Testis (tissue), 2 donors: ENCODE measurements around the gene PRDX4.

Experiments
- CTCF ChIP-seq, 3 experiments: fragments of 450-650 bp in 2 of 3; fragments of 200-600 bp in 1 of 3; sonication (generic) in 1 of 3; IDR thresholded peaks; one replicate each; pipeline ENCODE4 v1.5.1; 2016 to 2019; ENCODE audit warnings: antibody characterized with exemption in 3 of 3, mild to moderate bottlenecking in 2 of 3, moderate library complexity in 1 of 3
- POLR2A ChIP-seq: fragments of 450-650 bp; IDR thresholded peaks from one replicate; pipeline ENCODE4 v1.6.1; 2017; ENCODE audit warnings: antibody characterized with exemption, mild to moderate bottlenecking, moderate library complexity

- TF ChIP-seq CTCF (IDR thresholded peaks at IDR 0.05) (no peak), POLR2A (no peak)
Observed at GRCh38 chrX:23661671-23662070, 5.6 kb upstream of the PRDX4 start.
